ENCODE measurements around the gene LARP1. TPM values are rescaled to one million over a fixed set of nuclear protein-coding genes. Genes with fewer than 3 reads are reported as not detected.

The LARP1 gene
- total and polyA plus RNA-seq, 9 of the 15 experiments (the other 6 are each of a cell fraction or from before 2014, with no cell fraction given) = 22.6 to 300 (median 92.0) TPM

- 0 out of 2 replicates have a peak, but pooled peaks have one; percentile 66 for TF ChIP-seq HDAC2 (IDR thresholded peaks at IDR 0.05)
- no peak for TF ChIP-seq ZNF780A (CRISPR knock-in tag; IDR thresholded peaks at IDR 0.05)
- TF ChIP-seq PATZ1 (CRISPR knock-in tag; IDR thresholded peaks at IDR 0.05; ENCODE audit: borderline replicate concordance) = no peak
- TF ChIP-seq ZNF778 (CRISPR knock-in tag; IDR thresholded peaks at IDR 0.05) = no peak
- TF ChIP-seq CBX3 (IDR thresholded peaks at IDR 0.05; ENCODE audit: borderline replicate concordance in 1 of 2, low read length in 2 of 2) = peak in 1 of 2 experiments; percentile 73; a peak in 1 of 3 replicates
- TF ChIP-seq, protein P1, sequence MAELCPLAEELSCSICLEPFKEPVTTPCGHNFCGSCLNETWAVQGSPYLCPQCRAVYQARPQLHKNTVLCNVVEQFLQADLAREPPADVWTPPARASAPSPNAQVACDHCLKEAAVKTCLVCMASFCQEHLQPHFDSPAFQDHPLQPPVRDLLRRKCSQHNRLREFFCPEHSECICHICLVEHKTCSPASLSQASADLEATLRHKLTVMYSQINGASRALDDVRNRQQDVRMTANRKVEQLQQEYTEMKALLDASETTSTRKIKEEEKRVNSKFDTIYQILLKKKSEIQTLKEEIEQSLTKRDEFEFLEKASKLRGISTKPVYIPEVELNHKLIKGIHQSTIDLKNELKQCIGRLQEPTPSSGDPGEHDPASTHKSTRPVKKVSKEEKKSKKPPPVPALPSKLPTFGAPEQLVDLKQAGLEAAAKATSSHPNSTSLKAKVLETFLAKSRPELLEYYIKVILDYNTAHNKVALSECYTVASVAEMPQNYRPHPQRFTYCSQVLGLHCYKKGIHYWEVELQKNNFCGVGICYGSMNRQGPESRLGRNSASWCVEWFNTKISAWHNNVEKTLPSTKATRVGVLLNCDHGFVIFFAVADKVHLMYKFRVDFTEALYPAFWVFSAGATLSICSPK (IDR thresholded peaks at IDR 0.05; ENCODE audit: borderline replicate concordance) = no peak
- TF ChIP-seq, protein P2, sequence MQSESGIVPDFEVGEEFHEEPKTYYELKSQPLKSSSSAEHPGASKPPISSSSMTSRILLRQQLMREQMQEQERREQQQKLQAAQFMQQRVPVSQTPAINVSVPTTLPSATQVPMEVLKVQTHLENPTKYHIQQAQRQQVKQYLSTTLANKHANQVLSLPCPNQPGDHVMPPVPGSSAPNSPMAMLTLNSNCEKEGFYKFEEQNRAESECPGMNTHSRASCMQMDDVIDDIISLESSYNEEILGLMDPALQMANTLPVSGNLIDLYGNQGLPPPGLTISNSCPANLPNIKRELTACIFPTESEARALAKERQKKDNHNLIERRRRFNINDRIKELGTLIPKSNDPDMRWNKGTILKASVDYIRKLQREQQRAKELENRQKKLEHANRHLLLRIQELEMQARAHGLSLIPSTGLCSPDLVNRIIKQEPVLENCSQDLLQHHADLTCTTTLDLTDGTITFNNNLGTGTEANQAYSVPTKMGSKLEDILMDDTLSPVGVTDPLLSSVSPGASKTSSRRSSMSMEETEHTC (IDR thresholded peaks at IDR 0.05) = peak; percentile 20; the same call in 1 of the 2 replicates
- peak; percentile 86 for TF ChIP-seq MTA2 (IDR thresholded peaks at IDR 0.05; ENCODE audit: low read depth)
- TF ChIP-seq, protein P3, sequence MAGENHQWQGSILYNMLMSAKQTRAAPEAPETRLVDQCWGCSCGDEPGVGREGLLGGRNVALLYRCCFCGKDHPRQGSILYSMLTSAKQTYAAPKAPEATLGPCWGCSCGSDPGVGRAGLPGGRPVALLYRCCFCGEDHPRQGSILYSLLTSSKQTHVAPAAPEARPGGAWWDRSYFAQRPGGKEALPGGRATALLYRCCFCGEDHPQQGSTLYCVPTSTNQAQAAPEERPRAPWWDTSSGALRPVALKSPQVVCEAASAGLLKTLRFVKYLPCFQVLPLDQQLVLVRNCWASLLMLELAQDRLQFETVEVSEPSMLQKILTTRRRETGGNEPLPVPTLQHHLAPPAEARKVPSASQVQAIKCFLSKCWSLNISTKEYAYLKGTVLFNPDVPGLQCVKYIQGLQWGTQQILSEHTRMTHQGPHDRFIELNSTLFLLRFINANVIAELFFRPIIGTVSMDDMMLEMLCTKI (IDR thresholded peaks at IDR 0.05; ENCODE audit: partially characterized antibody) = no peak
- TF ChIP-seq PML (IDR thresholded peaks at IDR 0.05; ENCODE audit: low read length) = peak; percentile 87
- TF ChIP-seq ZNF586 (CRISPR knock-in tag; conservative IDR thresholded peaks at IDR 0.05) = no peak
- no peak; the same call in 1 of the 2 replicates for TF ChIP-seq PHF8 (IDR thresholded peaks at IDR 0.05; ENCODE audit: borderline replicate concordance, low read length)
- TF ChIP-seq SLC30A9 (CRISPR knock-in tag; IDR thresholded peaks at IDR 0.05) = no peak
- TF ChIP-seq IFI16 (CRISPR knock-in tag; IDR thresholded peaks at IDR 0.05) = no peak
- TF ChIP-seq ARID1B (IDR thresholded peaks at IDR 0.05) = peak; percentile 96
- no peak for TF ChIP-seq ZNF124 (CRISPR knock-in tag; IDR thresholded peaks at IDR 0.05)
- TF ChIP-seq ESRRB (CRISPR knock-in tag; IDR thresholded peaks at IDR 0.05; ENCODE audit: borderline replicate concordance) = no peak
- peak in 1 of 2 experiments; percentile 94; a peak in 3 of 4 replicates for TF ChIP-seq RCOR1 (IDR thresholded peaks at IDR 0.05; ENCODE audit: borderline replicate concordance in 1 of 2, low read depth in 2 of 2, low read length in 2 of 2)
- TF ChIP-seq ZEB2 (IDR thresholded peaks at IDR 0.05) = peak; percentile 62; the same call in 1 of the 2 replicates
Observed at GRCh38 chr5:154840435-154841272, 85.5 kb downstream of the LARP1 start (continued).
